NCI-H526 (cell line): ENCODE measurements around the gene USP12.
"Not testable (repeated sequence)": the region's sequence is repeated elsewhere in the genome, so short reads cannot be mapped to it uniquely, and the experiment has no call there.

ENCODE experiments used
- DNase-seq, 2 experiments: peaks; one replicate each; lab custom pipeline; 2025; lab: John Stamatoyannopoulos, UW

Gene USP12

GRCh38 chr13:27171244-27171826 is at the start of gene USP12:
TSS of gene USP12 (minus strand) at chr13:27171811. CDS start at chr13:27171639, 172 bp downstream.
- DNase-seq = peak in 1 of 2 experiments; percentile 81

- no peak for DNase-seq
These were observed 48.0 kb upstream of the USP12 start for GRCh38 chr13:27219611-27220010.

DNA sequence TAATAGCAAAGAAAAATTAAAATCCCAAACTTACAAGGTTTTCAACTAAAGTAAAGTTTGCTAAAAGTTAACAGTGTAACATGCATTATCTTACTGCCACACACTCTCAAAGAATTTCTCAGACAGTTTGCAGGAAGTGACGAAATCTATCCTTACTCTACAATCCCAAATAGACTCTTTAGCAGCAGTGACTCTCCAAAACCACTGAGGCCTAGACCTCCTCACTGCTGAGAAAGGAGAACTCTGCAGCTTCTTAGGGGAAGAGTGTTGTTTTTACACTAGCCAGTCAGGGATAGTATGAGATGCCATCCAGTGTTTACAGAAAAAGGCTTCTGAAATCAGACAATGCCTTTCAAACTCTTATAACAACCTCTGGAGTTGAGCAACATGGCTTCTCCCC is 47.2 kb upstream of the USP12 start:
- DNase-seq = not testable (repeated sequence)

DNA sequence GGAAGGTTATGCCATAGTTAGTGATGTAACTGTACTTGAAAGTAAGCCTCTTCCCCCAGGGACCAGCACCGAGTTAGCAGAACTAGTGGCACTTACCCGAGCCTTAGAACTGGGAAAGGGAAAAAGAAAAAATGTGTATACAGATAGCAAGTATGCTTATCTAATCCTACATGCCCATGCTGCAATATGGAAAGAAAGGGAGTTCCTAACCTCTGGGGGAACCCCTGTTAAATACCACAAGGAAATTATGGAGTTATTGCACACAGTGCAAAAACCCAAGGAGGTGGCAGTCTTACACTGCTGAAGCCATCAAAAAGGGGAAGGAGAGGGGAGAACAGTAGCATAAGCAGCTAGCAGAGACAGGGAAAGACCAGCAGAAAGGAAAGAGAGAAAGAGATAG is 46.2 kb upstream of the USP12 start:
- not testable (repeated sequence) for DNase-seq

DNA sequence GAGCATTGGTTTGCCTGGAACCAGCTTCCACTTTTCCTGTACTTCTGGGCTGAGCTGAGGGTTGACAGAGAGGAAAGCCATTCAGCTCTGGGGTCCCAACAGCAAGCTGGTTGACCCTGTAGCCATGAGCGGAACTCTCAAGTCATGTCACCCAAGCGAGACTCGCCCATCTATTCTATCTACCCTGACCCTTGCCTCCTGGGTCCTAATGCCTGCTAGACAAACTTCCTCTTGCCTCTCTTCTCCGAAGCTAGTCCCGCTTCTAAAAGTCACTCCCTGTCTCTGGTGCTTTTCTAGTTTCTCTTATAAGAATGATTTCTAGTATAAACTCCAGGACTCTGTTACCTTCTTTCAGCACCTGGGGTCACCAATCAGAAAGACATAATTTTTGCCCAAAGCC is 41.8 kb upstream of the USP12 start:
- not testable (repeated sequence) for DNase-seq

GRCh38 chr13:27211771-27212364 is 40.3 kb upstream of the USP12 start:
- no peak for DNase-seq

DNA sequence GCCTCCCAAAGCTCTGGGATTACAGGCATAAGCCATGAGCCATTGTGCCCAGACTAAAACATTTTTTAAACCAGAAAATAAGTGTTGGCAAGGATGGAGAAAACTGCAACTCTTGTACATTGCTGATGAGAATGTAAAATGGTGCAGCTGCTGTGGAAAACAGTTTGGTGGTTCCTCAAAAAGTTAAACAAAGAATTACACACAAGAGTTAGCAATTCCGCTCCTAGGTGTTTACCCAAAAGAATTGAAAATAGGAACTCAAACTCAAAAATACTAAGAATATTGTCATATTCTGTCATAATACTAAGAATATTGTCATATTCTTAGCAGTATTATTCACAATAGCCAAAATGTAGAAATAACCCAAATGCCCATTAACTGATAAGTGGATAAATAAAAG is 39.7 kb upstream of the USP12 start:
- no peak for DNase-seq

- DNase-seq = no peak
These were observed 36.9 kb upstream of the USP12 start for GRCh38 chr13:27208514-27208913.

- DNase-seq = peak in 1 of 2 experiments; percentile 40
These were observed 32.2 kb upstream of the USP12 start for GRCh38 chr13:27203854-27204253.

- DNase-seq = no peak
These were observed 31.6 kb upstream of the USP12 start for GRCh38 chr13:27203186-27203585.

DNA sequence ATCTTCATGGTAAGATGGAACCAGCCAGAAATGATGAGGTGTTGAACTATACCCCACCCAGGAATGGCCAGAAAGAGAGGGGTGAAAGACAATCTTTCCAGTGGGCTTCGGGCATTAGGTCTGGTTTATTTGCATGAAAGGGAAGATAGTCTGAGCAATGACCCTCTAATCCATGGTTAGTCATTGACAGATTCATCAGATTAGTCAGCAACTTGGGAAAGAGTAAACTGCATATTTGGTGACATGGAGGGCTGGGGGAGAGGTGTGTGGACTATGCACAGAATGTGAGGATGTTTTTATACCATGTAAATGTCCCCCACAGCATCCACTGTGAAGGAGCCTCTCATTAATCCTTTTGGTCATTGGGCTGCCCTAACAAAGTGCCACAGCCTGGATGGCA is 30.1 kb upstream of the USP12 start:
- no peak for DNase-seq

DNA sequence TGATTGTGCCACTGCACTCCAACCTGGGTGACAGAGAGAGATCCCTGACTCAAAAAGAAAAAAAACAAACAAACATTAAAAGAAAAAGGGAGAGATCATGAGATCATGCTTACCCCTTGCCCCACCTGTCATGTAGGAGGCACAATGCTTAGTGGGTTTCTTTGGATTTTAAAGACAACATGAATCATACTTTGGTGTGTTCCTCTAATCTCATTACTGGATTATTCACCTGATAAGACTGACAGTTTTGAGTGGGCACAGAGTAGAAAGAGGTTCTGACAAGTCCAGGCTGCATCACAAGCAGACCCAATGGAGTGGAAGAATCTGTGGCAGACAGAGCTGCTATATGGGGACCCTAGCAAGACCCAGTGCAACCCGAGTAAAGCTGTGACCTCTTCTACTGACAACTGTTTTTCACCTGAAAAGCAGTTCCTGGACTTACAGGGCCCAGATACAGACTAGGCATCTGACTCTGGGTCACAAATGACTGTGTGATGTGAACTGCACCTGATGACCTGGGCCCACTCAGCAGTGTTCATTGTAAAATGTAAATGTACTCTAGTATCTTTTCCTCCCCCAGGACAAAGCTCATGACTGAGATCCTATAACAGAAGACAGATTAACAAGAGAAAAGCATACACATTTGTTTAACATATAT is 28.9 kb upstream of the USP12 start:
- no peak for DNase-seq

DNA sequence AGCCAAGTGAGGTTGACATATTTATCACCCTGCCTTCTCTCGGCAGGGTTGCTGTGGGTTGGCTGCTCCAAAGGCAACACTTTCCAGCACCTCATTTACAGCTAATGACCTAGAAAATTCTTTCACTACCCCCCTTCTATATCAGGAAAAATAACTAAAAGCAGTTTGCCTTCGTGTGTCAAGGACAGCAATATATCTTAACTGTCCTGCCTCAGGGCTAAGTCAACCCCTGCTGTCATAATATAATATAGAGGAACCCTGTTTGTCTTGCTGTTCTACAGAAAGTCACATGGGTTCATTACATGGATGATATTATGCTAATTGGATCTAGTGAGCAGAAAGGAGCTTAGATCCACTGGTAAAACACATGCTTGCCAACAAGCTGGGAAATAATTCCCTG is 28.1 kb upstream of the USP12 start:
- no peak for DNase-seq

DNA sequence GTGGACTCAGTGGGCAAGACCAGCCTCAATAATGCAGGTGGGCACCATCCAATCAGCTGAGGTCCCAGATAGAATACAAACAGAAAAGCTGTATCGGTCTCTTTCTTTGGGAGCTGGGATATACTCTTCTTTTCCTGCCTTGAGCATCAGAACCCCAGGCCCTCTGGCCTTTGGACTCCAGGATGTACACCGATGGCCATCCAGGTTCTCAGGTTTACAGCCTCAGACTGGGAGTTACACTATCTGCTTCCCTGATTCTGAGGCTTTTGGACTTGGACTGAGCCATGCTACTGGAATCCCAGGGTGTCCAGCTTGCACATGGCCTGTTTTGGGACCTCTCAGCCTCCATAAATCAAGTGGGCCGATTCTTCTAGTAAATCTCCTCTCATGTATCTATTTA is 27.6 kb upstream of the USP12 start:
- DNase-seq = no peak

DNA sequence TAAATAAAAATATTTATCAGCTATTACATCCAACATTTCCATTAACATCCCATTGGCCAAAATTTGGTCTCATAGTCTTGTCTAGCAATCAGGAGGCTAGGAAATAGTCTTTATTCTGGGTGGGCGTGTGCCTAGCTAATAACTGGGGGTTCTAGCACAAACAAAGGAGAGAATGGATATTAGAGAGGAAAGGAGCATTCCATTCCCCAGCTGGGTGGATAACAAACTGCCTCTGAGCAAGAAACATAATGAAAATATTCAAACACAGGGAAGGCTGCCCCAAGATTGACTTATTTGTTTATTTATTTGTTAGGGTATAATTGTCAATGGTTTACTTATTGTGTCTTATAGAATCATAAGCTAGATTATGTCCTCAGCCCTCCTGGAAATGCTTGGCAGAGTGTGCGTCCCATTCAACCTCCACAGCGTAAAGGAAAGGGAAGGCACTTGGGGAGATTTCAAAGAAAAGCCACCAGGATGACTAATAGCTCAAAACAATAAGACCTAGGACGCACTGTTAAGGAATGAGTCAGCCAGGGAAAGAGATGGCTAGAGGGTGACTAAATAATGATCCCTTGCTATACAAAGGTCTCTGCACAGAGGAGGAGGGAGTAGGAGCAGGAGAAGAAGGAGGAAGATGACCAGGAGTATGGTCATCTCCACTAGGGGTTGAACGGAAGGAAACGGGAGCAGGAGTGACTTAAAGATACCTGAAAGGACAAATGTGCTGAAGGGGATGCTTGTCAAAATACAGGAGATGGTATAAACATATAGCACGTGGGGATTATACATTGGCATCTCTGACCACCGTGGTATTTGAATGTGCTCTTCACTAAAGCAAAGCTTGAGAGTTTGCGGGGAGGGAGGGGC is 23.5 kb upstream of the USP12 start:
- DNase-seq = no peak

GRCh38 chr13:27194209-27194608 is 22.6 kb upstream of the USP12 start:
- no peak for DNase-seq

GRCh38 chr13:27193496-27193895 is 21.9 kb upstream of the USP12 start:
- no peak for DNase-seq

DNA sequence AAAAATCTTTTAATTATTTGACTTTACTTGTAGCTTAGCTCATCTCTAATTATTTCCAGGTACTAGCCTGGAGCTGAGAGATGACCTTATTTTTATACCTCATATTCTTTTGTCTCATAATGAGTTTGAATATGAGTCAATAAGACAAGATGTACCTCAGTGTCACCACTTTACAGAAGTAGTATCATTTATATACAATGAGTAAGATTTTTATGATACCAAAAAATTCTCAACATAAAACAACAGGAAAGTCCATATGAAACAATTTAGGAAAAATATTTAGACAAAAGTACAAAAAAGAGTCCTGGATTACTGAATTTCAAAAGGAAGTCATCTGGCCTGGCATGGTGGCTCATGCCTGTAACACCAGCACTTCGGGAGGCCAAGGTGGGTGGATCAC is 21.4 kb upstream of the USP12 start:
- no peak for DNase-seq

- not testable (repeated sequence) for DNase-seq
These were observed 20.8 kb upstream of the USP12 start for GRCh38 chr13:27192367-27192766.

DNA sequence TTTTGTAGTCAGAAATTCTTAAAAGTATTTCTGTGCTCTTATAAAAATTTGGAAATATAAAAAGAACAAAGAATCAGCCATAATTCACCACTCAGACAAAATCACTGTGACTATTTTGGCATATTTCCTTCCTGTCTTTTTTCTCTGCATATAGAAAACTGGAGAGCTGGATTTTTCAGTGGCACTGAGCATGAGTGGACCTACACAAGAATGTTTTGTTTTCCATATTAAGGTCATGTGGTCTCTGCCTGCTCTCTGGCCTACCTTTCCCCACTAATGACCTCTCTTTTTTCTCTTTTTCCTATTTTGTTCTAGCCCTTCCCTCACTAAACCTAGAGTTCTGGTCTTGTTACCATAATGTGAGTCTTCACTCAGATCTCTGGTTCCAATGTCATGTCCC is 17.6 kb upstream of the USP12 start:
- no peak for DNase-seq

DNA sequence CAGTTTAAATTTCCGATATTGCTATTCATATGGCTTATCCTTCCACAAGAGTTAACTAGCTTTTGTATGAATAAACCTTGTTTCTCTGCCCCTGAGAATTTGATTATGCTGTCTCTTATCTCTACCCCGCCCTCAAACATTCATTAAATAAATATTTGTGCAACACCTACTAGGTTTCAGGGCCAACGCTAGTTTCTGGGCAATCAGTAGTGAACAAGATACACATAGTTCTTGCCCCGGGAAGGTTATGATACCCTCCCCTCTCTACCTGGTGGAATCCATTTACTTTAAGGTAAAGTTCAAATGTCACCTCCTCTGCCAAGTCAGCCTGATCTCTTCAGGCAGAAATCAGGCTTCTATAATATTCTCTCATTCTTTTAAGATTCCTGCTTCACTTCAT is 16.6 kb upstream of the USP12 start:
- no peak for DNase-seq

DNA sequence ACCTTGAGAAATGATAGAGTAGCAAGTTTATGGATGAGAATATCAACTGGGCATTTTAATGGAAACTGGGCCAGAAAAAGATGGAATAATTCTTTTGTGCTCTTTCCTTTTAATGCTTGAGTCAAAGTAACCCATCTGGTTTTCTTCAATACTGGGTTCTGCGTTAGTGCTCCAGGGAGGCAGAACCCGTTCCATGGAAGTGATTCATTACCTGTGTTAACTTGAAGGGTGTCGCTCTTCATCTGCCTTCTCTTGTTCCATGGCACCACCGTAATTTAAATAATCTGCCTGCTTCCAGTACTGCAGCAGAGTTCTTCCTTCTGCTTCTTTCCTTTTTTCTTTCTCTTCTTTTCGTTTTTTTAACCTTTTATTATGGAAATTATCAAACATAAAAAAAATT is 14.7 kb upstream of the USP12 start:
- peak; percentile 15 to 61 for DNase-seq
